GM19438 (cell line): ENCODE results near the gene ZNF414.
"Not testable (repeated sequence)": the region's sequence is repeated elsewhere in the genome, so short reads cannot be mapped to it uniquely, and the experiment has no call there.

Experiments used
- ATAC-seq: cut with Tn5 transposase; IDR thresholded peaks from one replicate; pipeline ENCODE4 v1.9.1; 2021; ENCODE audit warnings: low read depth; ENCODE audit not compliant: unreplicated experiment

ZNF414 gene, protein sequence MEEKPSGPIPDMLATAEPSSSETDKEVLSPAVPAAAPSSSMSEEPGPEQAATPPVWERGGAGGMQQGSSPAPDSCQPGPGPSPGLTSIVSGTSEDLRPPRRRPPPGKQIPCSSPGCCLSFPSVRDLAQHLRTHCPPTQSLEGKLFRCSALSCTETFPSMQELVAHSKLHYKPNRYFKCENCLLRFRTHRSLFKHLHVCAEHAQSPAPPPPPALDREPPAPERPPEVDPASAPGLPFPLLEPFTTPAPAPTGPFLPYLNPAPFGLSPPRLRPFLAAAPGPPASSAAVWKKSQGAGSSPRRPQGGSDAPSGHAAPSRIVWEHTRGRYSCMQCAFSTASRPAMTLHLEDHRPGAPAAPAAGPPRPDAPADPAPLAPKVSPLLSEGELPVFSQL

DNA sequence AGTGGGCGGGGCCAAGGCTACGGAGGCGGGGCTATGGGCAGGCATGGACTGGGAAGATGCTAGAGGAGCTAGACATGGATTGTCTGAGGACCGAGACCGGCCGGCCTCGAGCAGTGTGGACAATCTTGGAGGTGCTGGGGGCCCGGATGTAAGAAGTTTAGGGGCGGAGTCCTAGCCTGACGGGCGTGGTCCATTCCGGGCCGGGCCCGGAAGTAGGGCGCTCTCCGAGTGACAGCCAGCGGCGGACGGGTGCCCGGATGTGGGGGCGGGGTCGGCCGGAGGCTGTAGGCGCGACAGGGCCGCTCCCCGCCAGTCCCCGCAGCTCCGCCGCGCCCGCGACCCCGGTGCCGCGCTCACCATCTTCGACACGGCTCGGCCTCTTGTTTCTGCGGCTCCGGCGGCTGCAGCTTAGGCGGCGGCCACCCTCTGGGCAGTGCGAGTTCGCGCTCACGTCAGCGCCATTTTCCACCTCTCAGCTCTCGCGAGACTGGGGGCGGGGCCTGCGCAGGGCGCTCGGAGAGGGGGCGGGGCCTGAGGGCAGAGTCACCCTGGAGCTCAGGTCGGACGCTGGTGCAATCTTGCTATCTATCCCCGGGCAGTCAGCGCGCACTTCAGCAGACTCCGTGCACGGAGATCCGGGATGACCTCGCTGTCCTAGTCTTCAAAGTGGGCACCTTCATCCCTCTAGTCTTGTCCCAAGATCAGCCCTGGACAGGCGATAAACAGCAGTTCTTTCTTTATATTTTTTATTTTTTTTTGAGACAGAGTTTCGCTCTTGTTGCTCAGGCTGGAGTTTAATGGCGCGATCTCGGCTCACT is at the start of gene ZNF414:
ZNF414 (minus strand) TSS at position 481 of the 818 bp plus-strand sequence; CDS start at position 360, 121 bp downstream.
- peak; percentile 88 for ATAC-seq

DNA sequence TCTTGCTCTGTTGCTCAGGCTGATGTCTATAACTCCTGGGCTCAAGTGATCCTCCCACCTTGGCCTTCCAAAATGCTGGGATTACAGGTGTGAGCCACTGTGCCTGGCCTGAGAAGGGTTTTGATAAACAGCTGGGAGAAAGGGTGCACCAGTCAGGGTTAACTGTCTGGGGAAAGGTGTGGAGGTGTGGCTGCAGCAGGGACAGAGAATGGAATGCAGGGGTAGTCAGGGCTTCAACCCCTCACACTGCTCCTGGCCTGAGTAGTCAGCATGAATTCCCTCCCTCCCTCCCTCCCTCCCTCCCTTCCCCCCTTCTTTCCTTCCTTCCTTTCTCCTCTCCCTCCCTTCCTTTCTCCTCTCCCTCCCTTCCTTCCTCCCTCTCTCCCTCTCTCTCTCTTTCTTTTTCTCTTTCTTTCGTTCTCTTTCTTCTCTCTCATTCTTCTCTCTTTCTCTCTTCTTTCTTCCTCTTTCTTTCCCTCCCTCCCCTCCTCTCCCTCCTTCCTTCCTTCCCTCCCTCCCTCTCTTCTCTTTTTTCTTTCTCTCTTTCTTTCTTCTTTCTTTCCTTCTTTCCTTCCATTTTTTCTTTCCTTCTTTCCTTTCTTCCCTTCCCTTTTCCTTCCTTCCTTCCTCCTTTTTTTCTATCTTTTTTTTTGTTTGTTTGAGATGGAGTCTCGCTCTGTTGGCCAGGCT is 47.3 kb upstream of the ZNF414 start:
- no peak for ATAC-seq

DNA sequence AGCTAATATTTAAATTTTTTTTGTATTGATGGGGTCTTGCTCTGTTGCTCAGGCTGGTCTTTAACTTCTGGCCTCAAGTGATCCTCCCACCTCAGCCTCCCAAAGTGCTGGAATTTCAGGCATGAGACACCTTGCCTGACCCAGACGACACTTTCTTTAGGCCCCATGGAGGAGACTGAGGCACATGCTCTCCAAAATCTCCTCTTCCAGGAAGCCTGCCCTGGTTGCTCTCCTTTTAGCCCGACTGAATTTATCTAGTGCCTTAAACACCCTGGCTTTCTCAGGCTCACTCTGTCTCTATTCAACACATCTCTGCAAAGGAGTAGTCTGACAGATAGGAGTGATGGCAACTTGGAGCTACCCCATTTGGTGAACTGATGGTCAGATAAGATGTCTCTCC is 44.4 kb upstream of the ZNF414 start:
- no peak for ATAC-seq

DNA sequence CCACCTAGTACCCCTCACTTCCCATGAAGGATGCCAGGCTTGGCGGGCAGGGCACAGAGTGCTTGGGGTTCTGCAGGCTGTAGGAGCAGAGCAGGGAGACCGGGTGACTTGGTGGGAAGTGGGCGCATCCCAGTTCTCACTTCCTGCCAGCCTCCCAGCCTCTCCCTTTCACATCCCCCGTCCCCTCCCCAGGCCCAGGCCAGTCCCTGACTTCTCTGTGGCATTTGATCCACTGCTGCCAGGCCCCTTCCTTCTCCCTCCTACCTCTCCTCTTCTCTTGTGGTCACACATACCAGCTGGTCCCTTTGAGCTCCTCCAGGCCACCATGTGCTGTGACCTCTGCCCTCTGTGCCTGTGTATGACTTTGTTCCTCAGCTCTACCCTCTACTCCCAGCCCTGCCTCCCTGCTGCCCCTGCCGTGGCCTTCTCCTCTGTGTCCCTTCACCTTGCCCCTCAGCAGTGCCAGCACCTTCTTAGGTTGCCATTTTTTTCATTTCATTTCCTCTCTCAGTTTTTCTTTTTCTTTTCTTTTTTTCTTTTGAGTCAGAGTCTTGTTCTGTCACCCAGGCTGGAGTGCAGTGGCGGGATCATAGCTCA is 43.8 kb upstream of the ZNF414 start:
- ATAC-seq: no peak

DNA sequence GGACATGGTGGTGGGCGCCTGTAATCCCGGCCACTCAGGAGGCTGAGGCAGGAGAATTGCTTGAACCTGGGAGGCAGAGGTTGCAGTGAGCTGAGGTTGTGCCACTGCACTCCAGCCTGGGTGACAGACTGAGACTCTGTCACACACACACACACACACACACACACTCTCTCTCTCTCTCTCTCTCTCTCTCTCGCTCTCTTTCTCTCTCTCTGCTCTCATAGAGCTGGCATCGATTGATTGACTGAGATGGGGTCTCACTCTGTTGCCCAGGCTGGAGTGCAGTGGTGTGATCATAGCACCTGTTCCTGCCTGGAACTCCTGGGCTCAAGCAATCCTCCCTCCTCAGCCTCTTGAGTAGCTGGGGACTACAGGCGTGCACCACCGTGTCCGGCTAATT is 39.8 kb upstream of the ZNF414 start:
- ATAC-seq: not testable (repeated sequence)

DNA sequence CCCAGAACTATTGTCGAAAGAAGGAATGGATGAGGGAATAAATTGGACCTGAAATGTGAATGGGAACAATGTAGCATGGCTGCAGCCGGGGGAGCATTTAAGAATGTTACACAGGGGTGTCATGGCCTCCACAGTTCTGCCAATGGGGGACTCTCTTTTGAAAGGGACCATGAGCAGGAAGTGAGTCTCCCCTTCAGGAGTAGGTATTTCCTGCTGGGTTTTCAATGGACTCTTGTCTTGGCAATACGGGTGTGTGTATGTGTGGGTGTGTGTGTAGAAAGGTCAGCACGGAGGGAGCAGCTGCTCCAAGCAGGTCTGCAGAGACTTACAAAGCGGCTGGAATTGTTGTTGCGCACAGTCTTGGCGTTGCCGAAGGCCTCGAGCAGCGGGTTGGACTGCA is 38.8 kb upstream of the ZNF414 start:
- no peak for ATAC-seq

DNA sequence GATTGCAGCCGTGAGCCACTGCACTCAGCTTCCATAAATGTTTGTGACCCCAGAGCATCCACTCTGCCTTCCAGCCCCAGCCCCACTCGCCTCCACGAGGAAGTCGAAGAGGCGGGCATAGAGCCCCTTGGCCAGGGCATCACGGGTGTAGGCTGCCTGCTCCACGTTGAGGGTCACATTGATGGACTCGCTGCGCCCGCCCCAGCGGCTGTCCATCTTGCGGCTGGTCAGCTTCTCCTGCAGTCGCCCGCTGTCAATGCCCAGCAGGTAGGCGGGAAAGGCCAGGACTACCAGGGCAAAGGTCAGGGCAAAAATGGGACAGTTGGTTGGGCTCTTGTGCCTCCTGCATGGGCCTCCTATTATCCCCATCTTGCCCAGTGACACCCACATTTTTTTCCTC is 36.1 kb upstream of the ZNF414 start:
- ATAC-seq: no peak

DNA sequence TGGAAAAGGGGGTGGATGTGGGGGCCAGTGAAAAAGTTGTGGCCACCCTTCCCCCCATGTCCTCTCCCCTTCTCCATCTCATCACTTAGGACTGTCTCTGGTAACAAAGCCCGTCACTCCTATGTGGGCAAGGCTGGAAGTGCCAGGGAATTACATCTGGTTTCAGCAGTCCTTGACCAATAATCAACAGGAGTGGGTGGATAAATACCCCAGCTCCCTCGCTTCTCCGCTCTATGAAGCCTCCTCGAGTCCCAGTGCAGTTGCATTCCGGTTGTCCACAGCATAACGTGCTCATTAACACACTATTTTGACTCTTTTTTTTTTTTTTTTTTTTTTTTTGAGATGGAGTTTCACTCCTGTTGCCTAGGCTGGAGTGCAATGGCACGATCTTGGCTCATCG is 31.8 kb upstream of the ZNF414 start:
- ATAC-seq: no peak

DNA sequence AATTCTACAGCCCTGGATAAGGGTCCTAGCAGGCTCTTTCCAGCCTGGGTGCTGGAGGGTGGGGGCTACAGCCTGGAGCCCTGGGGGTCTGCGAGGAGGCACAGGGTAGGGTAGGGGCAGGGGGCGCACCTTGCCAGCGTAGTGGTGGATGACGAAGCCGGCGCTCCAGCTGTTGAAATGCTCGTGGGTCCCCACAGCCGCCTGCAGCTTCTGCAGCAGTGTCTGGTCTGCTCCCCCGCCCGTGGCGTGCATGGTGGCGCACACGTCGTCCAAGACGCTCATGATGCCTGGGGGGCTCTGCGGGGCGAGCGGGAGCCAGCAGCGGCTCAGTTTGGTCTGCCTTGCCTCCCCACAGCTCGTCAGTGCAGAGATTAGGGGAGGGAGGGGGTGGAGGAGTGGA is 30.2 kb upstream of the ZNF414 start:
- ATAC-seq: no peak

DNA sequence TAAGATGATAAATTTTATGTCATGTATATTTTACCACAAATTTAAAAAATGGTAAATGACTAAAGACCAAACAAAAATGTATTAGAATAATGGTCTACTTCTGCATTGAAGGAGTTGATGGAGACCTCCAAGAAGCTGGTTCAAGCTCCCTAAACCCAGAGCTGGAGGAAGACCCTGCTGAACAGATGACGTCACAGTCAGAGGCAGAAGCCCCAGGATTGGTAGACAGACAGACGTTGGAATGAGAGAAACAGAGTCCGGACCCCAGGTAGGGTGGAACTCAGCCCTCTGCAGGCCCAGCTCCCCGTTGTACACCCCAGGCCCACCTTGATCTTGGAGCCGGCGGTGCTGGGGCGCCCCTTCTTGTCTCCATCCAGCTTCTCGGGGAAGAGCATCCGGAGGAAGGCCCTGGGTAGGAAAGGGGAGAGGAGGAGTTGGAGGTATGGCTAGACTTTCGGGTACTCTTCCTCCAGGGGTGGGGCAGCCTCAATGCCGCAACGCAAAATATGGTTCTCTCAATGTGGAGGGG is 25.7 kb upstream of the ZNF414 start:
- no peak for ATAC-seq

DNA sequence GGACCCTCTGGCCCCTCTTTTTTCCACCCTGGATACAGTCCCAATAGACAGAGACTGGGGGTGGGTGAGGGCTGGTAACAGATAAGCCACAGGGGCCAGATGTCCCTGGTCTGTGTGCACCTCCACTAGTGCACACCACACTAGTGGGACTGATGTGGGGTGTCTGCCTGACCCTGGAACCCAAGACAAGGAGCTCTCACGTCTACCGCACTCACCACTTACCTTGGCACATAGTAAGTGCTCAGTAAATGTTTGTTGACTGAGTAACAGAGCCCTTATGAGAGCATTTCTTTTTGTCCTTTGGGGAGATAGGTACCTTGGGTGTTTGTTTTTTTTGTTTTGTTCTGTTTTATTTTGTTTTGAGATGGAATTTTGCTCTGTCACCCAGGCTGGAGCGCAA is 23.1 kb upstream of the ZNF414 start:
- ATAC-seq: no peak

DNA sequence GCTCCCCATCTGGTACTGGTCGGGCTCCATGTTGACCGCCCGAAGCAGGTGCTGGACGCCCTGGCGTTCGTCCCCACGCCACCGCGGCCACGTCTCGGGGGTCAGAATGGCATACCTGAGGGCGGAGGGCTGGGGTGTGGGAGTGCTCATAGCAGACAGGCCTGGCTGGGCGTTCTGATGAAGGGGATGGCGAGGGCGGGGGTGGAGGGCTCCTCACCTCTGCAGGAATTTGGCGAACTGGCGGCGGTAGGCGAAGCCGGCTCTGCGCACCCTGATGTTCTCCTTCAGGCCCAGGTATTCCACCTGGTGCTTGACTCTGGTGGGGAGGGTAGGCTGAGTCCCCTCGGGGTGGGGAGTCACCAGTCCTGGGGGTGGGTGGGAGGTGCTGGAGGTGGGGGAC is 22.3 kb upstream of the ZNF414 start:
- ATAC-seq: no peak

DNA sequence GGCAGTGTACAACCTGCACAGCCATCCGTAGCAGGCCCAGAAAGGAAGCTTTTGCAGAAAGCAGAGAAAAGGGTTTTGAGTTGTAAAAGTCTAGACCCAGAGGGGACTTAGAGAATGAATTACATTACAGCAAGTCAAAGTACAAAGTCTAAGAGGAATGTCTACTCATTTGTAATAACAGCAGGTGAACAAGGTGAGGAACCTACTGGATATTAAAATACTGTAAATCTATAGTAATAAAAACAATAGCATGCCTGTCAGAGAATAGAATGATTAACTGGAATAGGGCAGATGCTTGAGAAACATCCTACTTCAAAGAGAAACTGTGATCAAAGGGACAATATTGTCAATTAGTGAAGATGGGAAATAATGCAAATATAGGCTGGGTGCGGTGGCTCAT is 18.3 kb upstream of the ZNF414 start:
- no peak for ATAC-seq

DNA sequence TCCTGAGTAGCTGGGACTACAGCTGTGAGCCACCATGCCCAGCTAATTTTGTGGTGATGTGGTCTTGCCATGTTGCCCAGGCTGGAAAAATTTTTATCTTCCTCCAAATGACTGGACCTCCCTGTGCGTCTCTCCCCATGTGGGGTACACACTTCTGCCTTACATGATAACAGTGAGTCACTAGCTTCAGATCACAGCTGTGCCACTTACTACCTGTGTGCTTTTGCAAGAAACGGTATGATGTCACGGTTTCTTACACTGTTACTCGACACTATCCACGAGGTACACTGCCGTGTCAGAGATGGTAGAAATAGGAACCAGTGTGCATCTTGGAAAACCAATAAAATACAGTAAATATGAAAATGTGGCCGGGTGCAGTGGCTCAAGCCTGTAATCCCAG is 17.5 kb upstream of the ZNF414 start:
- ATAC-seq: no peak

DNA sequence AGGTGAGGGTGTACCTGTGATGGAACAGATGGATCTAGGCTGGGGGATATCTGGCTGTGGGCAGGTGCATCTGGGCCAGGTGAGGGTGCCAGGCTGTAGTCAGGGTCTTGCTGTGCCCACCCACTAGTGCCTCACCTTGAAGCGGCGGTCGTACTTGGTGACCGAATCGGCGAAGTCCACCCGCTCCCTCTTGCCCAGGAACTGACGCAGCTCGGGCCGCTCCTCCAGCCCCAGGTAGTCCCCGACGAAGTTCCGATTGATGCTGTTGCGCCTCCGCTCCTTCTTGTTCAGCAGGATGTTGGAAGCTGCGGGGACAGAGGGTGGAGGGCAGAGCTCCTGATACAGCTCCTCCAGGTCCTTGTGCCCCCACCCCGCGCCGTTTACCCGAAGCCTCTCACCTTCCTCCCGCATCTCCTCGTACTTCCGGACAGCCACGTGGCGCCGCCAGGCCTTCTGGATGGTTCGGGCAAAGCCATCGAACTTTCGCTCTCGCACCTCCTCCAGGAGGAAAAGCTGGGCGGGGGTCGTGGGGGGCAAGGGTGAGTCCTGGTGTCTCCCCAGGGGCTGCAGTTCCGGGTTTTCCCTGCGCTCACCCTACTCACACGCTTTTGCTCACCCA is 16.2 kb upstream of the ZNF414 start:
- no peak for ATAC-seq

DNA sequence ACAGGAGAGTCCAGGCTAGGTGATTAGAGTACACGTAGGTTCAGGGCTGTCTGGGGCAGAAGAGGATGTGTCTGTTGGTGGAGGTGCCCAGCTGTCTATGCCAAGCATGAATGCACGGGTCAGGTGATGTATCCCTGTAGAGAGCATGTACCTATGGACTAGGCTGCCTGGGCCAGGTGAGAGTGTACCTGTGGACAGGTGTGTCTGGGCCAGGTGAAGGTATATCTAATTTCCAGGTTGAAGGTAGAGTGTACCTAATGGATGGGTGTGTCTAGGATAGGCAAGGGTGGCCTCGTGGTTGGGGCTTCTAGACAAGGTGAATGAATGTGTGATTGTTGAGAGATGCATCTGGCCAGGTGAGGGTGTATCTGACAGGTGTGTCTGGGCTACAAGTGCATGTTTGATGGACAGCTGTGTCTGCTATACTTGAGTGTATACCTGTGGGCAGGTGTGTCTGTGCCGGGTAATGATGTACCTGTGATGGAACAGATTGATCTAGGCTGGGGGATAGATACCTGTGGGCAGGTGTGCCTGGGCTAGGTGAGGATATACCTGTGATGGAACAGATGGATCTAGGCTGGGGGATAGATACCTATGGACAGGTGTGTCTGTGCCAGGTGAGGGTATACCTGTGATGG is 15.5 kb upstream of the ZNF414 start:
- no peak for ATAC-seq

DNA sequence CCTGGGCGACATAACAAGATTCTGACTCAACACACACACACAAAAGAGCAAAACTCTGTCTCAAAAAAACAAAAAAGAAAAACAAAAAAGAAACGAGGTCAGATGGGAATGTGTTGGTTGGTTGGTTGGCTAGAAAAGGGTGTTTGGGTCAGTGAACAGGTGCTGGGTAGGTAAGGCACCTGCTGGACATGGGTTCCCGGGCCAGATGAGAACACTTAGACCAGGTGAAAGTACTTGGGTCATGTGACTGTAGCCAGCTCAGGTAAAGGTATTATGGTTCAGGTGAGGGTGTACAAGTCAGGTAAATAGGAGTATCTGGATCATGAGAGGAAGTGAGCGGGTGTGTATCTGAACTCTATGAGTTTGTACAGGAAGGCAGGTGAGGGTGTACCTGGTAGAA is 14.5 kb upstream of the ZNF414 start:
- ATAC-seq: no peak

DNA sequence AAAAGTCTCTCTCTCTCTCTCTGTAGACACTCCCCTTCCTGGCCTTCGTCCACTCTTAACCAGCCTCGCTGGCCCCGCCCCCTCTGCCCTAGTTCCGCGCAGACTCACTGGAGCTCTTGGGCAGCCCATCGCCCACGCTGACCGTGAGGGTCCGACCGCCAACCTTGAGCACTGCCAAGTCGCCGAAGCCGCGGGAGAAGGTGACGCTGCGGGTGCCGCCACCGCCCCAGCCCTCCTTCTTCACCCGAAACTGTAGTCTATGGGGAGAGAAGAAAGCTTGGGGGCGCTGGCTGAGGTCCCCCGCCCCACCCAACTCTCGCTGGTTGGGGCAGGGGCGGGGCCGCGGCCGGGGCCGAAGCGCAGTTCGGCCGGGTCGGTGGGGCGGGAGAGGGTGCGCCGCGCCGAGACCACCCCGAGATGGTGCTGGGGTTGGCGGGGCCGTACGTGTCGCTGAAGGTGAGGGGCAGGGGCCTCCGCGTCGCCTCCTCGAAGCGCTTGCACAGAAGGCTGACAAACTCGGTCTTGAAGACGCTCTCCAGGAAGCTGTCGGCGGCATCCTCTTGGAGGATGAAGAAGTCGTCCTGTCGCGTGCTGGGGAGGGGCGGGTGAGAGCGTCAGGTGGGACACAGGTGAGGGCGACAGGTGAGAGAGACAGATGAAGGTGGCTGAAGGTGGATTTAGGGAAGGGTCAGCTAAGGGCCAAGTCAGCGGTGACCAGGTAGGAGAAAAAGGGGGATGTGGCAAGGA is 12.6 kb upstream of the ZNF414 start:
- no peak for ATAC-seq

DNA sequence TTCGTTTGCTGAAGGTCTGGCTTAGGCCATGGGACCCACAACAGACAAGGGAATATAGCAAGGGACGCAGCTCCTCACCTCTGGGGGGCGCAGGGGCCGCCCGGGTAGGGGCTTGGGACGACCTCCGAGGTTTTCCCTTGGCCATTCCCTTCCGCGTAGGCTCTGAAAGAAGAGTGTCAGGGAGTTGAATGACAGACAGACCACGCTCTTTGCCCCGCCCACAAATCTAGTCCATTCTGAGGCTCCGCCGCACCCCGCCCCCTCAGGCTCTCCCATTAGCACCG is 11.4 kb upstream of the ZNF414 start:
- no peak for ATAC-seq
